Measurements from ENCODE around the gene FRAS1. TPM values are rescaled to one million over a fixed set of nuclear protein-coding genes. Genes with fewer than 3 reads are reported as not detected.
"Not testable (repeated sequence)": the region's sequence is repeated elsewhere in the genome, so short reads cannot be mapped to it uniquely, and the experiment has no call there.

FRAS1 gene
- total RNA-seq, 1 donor from 2014 or later = 24.6 TPM

GRCh38 chr4:78174891-78175290 is 117.8 kb downstream of the FRAS1 start:
- no peaks in the 10 kb centered on the region for H3K9me3 Mint-ChIP-seq (ENCODE audit: unreplicated experiment)
- no peaks in the 10 kb centered on the region for H3K9me3 ChIP-seq (ENCODE audit: insufficient read depth, low read depth, low read length)
- peaks cover 15% of the 10 kb centered on the region for H3K4me1 Mint-ChIP-seq (ENCODE audit: low read depth, unreplicated experiment)
- H3K79me2 ChIP-seq (ENCODE audit: insufficient read depth, low read length) = no peaks in the 10 kb centered on the region
- DNase-seq (ENCODE audit: low read depth) (no peak), FAIRE-seq (no peak)
- H3K27me3 Mint-ChIP-seq (ENCODE audit: low read depth, unreplicated experiment) = no peaks in the 10 kb centered on the region
- no peak overlapping the region for H3K27ac Mint-ChIP-seq (ENCODE audit: unreplicated experiment)
- H3K27ac ChIP-seq (ENCODE audit: low read depth, low read length) = no peak overlapping the region
- no peak overlapping the region for H3K4me3 Mint-ChIP-seq (ENCODE audit: unreplicated experiment)
- no peak overlapping the region for H3K4me3 ChIP-seq (ENCODE audit: insufficient read depth, low read depth, low read length)
- H4K20me1 ChIP-seq (ENCODE audit: insufficient read depth, low read length) = no peaks in the 10 kb centered on the region
- no peak overlapping the region for H3K4me2 ChIP-seq (ENCODE audit: low read length)
- no peak overlapping the region for H2AFZ ChIP-seq (ENCODE audit: low read depth, low read length)
- H3K4me1 ChIP-seq (ENCODE audit: insufficient read depth, low read length) = no peaks in the 10 kb centered on the region
- H3K36me3 ChIP-seq (ENCODE audit: insufficient read depth, low read length) = no peaks in the 10 kb centered on the region
- peaks cover 2% of the 10 kb centered on the region for H3K36me3 Mint-ChIP-seq (ENCODE audit: low read depth, unreplicated experiment)
- no peak overlapping the region for H3K9ac ChIP-seq (ENCODE audit: low read length)
- H3K27me3 ChIP-seq (ENCODE audit: insufficient read depth, low read length) = no peaks in the 10 kb centered on the region
- TF ChIP-seq, protein P1, sequence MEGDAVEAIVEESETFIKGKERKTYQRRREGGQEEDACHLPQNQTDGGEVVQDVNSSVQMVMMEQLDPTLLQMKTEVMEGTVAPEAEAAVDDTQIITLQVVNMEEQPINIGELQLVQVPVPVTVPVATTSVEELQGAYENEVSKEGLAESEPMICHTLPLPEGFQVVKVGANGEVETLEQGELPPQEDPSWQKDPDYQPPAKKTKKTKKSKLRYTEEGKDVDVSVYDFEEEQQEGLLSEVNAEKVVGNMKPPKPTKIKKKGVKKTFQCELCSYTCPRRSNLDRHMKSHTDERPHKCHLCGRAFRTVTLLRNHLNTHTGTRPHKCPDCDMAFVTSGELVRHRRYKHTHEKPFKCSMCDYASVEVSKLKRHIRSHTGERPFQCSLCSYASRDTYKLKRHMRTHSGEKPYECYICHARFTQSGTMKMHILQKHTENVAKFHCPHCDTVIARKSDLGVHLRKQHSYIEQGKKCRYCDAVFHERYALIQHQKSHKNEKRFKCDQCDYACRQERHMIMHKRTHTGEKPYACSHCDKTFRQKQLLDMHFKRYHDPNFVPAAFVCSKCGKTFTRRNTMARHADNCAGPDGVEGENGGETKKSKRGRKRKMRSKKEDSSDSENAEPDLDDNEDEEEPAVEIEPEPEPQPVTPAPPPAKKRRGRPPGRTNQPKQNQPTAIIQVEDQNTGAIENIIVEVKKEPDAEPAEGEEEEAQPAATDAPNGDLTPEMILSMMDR (IDR thresholded peaks at IDR 0.05; ENCODE audit: insufficient read depth, low read depth, low read length) = no peak
- no peak for TF ChIP-seq EZH2 (IDR thresholded peaks at IDR 0.05; ENCODE audit: insufficient read depth, low read length)

- Histone ChIP-seq H3K4me3 (ENCODE audit: insufficient read depth, low read depth, low read length) (no peak overlapping the region), H2AFZ (ENCODE audit: low read depth, low read length) (no peak overlapping the region), H3K9me3 (ENCODE audit: insufficient read depth, low read depth, low read length) (no peaks in the 10 kb centered on the region), H3K9ac (ENCODE audit: low read length) (no peak overlapping the region), H3K27ac (ENCODE audit: low read depth, low read length) (no peak overlapping the region), H3K79me2 (ENCODE audit: insufficient read depth, low read length) (no peaks in the 10 kb centered on the region), H3K4me2 (ENCODE audit: low read length) (no peak overlapping the region), H4K20me1 (ENCODE audit: insufficient read depth, low read length) (no peaks in the 10 kb centered on the region), H3K27me3 (ENCODE audit: insufficient read depth, low read length) (no peaks in the 10 kb centered on the region), H3K4me1 (ENCODE audit: insufficient read depth, low read length) (no peaks in the 10 kb centered on the region), H3K36me3 (ENCODE audit: insufficient read depth, low read length) (no peaks in the 10 kb centered on the region)
- no peak overlapping the region for H3K4me3 Mint-ChIP-seq (ENCODE audit: unreplicated experiment)
- H3K9me3 Mint-ChIP-seq (ENCODE audit: unreplicated experiment) = peaks cover 3% of the 10 kb centered on the region
- TF ChIP-seq EZH2 (IDR thresholded peaks at IDR 0.05; ENCODE audit: insufficient read depth, low read length) = no peak
- TF ChIP-seq, protein P1 (IDR thresholded peaks at IDR 0.05; ENCODE audit: insufficient read depth, low read depth, low read length) = no peak
- no peak overlapping the region for H3K27ac Mint-ChIP-seq (ENCODE audit: unreplicated experiment)
- no peak for DNase-seq (ENCODE audit: low read depth)
- no peak for FAIRE-seq
- H3K27me3 Mint-ChIP-seq (ENCODE audit: low read depth, unreplicated experiment) = no peaks in the 10 kb centered on the region
- H3K36me3 Mint-ChIP-seq (ENCODE audit: low read depth, unreplicated experiment) = peaks cover 6% of the 10 kb centered on the region
- H3K4me1 Mint-ChIP-seq (ENCODE audit: low read depth, unreplicated experiment) = peaks cover 15% of the 10 kb centered on the region
Measured at GRCh38 chr4:78179196-78179595, 122.1 kb downstream of the FRAS1 start.

GRCh38 chr4:78181681-78182234 is 124.6 kb downstream of the FRAS1 start:
- not testable (repeated sequence) for H3K36me3 ChIP-seq (ENCODE audit: insufficient read depth, low read length); FAIRE-seq; H3K9ac ChIP-seq (ENCODE audit: low read length); H3K4me3 ChIP-seq (ENCODE audit: insufficient read depth, low read depth, low read length); H3K36me3 Mint-ChIP-seq (ENCODE audit: low read depth, unreplicated experiment); H3K4me1 ChIP-seq (ENCODE audit: insufficient read depth, low read length); H3K4me2 ChIP-seq (ENCODE audit: low read length); H3K27ac Mint-ChIP-seq (ENCODE audit: unreplicated experiment); H3K27me3 Mint-ChIP-seq (ENCODE audit: low read depth, unreplicated experiment); H2AFZ ChIP-seq (ENCODE audit: low read depth, low read length); H3K27me3 ChIP-seq (ENCODE audit: insufficient read depth, low read length); H3K9me3 Mint-ChIP-seq (ENCODE audit: unreplicated experiment); H3K4me3 Mint-ChIP-seq (ENCODE audit: unreplicated experiment); H4K20me1 ChIP-seq (ENCODE audit: insufficient read depth, low read length); H3K9me3 ChIP-seq (ENCODE audit: insufficient read depth, low read depth, low read length); H3K79me2 ChIP-seq (ENCODE audit: insufficient read depth, low read length); H3K27ac ChIP-seq (ENCODE audit: low read depth, low read length); DNase-seq (ENCODE audit: low read depth)
- H3K4me1 Mint-ChIP-seq (ENCODE audit: low read depth, unreplicated experiment) = peaks cover 17% of the 10 kb centered on the region
